CD14-positive monocyte (primary cell): Measurements from ENCODE around the gene TMEM117. TPM values are rescaled to one million over a fixed set of nuclear protein-coding genes. Genes with fewer than 3 reads are reported as not detected.

Experiments used
- DNase-seq, 3 donors: peaks; one replicate each; pipeline ENCODE4 v3.0.0-alpha.2; 2011 to 2022
- H2AFZ ChIP-seq: 2 replicates; pipeline ENCODE4 v1.6.0; 2012; ENCODE audit warnings: mild to moderate bottlenecking, low read depth, low read length, inconsistent platforms; ENCODE audit not compliant: insufficient read depth, poor library complexity, severe bottlenecking
- H3K27ac ChIP-seq, 2 donors: 1 replicate in 1 of 2; 2 replicates in 1 of 2; pipeline ENCODE4 v1.5.1; 2012 to 2013; ENCODE audit warnings: low read length in 2 of 2, control low read depth in 1 of 2, inconsistent platforms in 1 of 2, low read depth in 1 of 2, mild to moderate bottlenecking in 1 of 2
- H3K27me3 ChIP-seq, 2 donors: one replicate each; pipeline versions ENCODE4 v1.6.0 to v1.6.1; 2011 to 2013; ENCODE audit warnings: low read length in 2 of 2; ENCODE audit not compliant: control insufficient read depth in 2 of 2, insufficient read depth in 2 of 2
- H3K36me3 ChIP-seq, 2 donors: replicated peaks in 1 of 2; 1 replicate in 1 of 2; 2 replicates in 1 of 2; pipeline versions ENCODE4 v1.5.1 to v1.6.1; 2012 to 2013; ENCODE audit warnings: low read length in 2 of 2, control low read depth in 1 of 2, inconsistent platforms in 1 of 2, mild to moderate bottlenecking in 1 of 2; ENCODE audit not compliant: insufficient read depth in 2 of 2, control insufficient read depth in 1 of 2
- H3K4me1 ChIP-seq, 2 donors: 1 replicate in 1 of 2; 2 replicates in 1 of 2; pipeline versions ENCODE4 v1.5.1 to v1.6.1; 2012 to 2013; ENCODE audit warnings: low read length in 2 of 2, control low read depth in 1 of 2, inconsistent platforms in 1 of 2, mild to moderate bottlenecking in 1 of 2, moderate library complexity in 1 of 2; ENCODE audit not compliant: insufficient read depth in 2 of 2, control insufficient read depth in 1 of 2
- H3K4me2 ChIP-seq: replicated peaks from 2 replicates; pipeline ENCODE3; 2012; ENCODE audit warnings: low read length, moderate library complexity, mild to moderate bottlenecking; ENCODE audit not compliant: poor library complexity, severe bottlenecking; ENCODE audit errors: extremely low read depth
- H3K4me3 ChIP-seq, 3 experiments: fragments of 200-600 bp in 1 of 3; sonication (generic) in 1 of 3; replicated peaks in 1 of 3; 1 replicate in 2 of 3; 2 replicates in 1 of 3; pipeline ENCODE4 v1.5.1; 2011 to 2013; ENCODE audit warnings: low read length in 3 of 3, mild to moderate bottlenecking in 3 of 3, control low read depth in 2 of 3, low read depth in 2 of 3, inconsistent platforms in 1 of 3, moderate library complexity in 1 of 3
- H3K79me2 ChIP-seq: 2 replicates; pipeline ENCODE4 v1.6.0; 2012; ENCODE audit warnings: mild to moderate bottlenecking, control low read depth, inconsistent platforms, low read length, moderate library complexity; ENCODE audit not compliant: insufficient read depth
- H3K9ac ChIP-seq: 2 replicates; pipeline ENCODE4 v1.6.0; 2017; ENCODE audit warnings: low read length, mild to moderate bottlenecking; ENCODE audit not compliant: insufficient read depth, poor library complexity, severe bottlenecking
- H3K9me3 ChIP-seq, 2 donors: replicated peaks in 1 of 2; 1 replicate in 1 of 2; 2 replicates in 1 of 2; pipeline versions ENCODE4 v1.5.1 to v1.6.1; 2012 to 2013; ENCODE audit warnings: low read length in 2 of 2, control low read depth in 1 of 2; ENCODE audit not compliant: control insufficient read depth in 1 of 2, insufficient read depth in 1 of 2
- H4K20me1 ChIP-seq: 2 replicates; pipeline ENCODE4 v1.6.0; 2012; ENCODE audit warnings: mild to moderate bottlenecking, low read length, control low read depth, moderate library complexity; ENCODE audit not compliant: insufficient read depth
- H3K27ac Mint-ChIP-seq, 7 donors: one replicate each; pipeline ENCODE4 v1.8.0; 2020; ENCODE audit warnings: mild to moderate bottlenecking in 7 of 7, mixed read lengths in 7 of 7, moderate library complexity in 6 of 7, inconsistent platforms in 2 of 7
- H3K27me3 Mint-ChIP-seq, 3 donors: one replicate each; pipeline ENCODE4 v1.8.0; 2021 to 2022; ENCODE audit warnings: low read depth in 3 of 3, mild to moderate bottlenecking in 3 of 3, mixed read lengths in 3 of 3, moderate library complexity in 3 of 3, inconsistent platforms in 1 of 3
- H3K36me3 Mint-ChIP-seq, 2 donors: one replicate each; pipeline ENCODE4 v1.8.0; 2020; ENCODE audit warnings: mixed read lengths in 2 of 2, inconsistent platforms in 1 of 2, mild to moderate bottlenecking in 1 of 2
- H3K4me1 Mint-ChIP-seq: one replicate; pipeline ENCODE4 v1.8.0; 2020; ENCODE audit warnings: mild to moderate bottlenecking, mixed read lengths
- H3K4me3 Mint-ChIP-seq, 2 donors: one replicate each; pipeline ENCODE4 v1.8.0; 2020; ENCODE audit warnings: mild to moderate bottlenecking in 2 of 2, mixed read lengths in 2 of 2, moderate library complexity in 1 of 2
- H3K9me3 Mint-ChIP-seq, 7 donors: one replicate each; pipeline ENCODE4 v1.8.0; 2020 to 2022; ENCODE audit warnings: mixed read lengths in 7 of 7, mild to moderate bottlenecking in 6 of 7, moderate library complexity in 6 of 7, inconsistent platforms in 2 of 7
- CTCF ChIP-seq: fragments of 200-600 bp; IDR thresholded peaks from one replicate; pipeline ENCODE4 v1.8.0; 2022; ENCODE audit warnings: antibody characterized with exemption, mild to moderate bottlenecking
- WGBS: methylation state at CpG from one replicate; pipeline ENCODE4 v1.1.5; 2013; ENCODE audit warnings: missing lambda C conversion rate; ENCODE audit not compliant: insufficient coverage; 5-methylcytosine and 5-hydroxymethylcytosine counted together
- intact Hi-C, 2 donors: fragments of 100-400 bp; cut with micrococcal nuclease; formaldehyde crosslinking; loops; one replicate each; pipeline versions ENCODE4 v1.15.0 to v1.15.1; 2023
- polyA plus RNA-seq, 3 donors: library from polyadenylated mRNA; depleted of rRNA in 1 of 3; unstranded in 2 of 3; stranded (reverse) in 1 of 3; fragments of 300-500 nt in 2 of 3; fragments of >200 nt in 1 of 3; fragmentation: Illumina TruSeq in 2 of 3; gene quantifications; 1 replicate in 2 of 3; 2 replicates in 1 of 3; pipeline ENCODE4 v1.2.3, GENCODE V29; 2012 to 2021

The TMEM117 gene
- polyA plus RNA-seq, 3 donors = 0.11 to 0.42 TPM; not detected in 1

DNA sequence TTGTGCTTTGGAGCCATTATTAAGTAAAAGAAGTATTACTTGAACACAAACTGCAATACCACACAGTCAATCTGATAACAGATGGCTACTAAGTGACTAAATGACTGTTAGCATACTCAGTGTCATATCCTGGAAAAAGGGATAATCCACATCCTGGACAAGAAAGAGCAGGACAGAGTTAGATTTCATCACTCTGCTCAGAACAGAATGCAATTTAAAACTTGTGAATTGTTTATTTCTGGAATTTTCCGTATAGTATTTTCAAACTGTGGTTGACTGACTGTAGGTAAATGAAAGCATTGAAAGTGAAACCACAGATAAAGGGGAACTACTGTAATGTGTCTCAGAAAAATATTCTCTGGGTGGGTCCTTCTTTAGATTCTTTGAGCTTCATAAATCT lies 458.8 kb downstream of the TMEM117 start:
- no peak overlapping the region for H3K9ac ChIP-seq
- H2AFZ ChIP-seq = no peak overlapping the region
- no peak overlapping the region for H3K27ac ChIP-seq
- H3K36me3 Mint-ChIP-seq = no peaks in the 10 kb centered on the region
- H3K4me2 ChIP-seq = no peak overlapping the region
- H4K20me1 ChIP-seq = no peaks in the 10 kb centered on the region
- no peaks in the 10 kb centered on the region for H3K27me3 ChIP-seq
- H3K4me1 Mint-ChIP-seq = no peaks in the 10 kb centered on the region
- H3K36me3 ChIP-seq = no peaks in the 10 kb centered on the region
- no peak for DNase-seq
- TF ChIP-seq CTCF = no peak
- no peaks in the 10 kb centered on the region for H3K79me2 ChIP-seq
- no peaks in the 10 kb centered on the region for H3K4me1 ChIP-seq
- no peak overlapping the region for H3K27ac Mint-ChIP-seq
- WGBS = 86% methylated on average over 1 of the region's 1 CpG
- H3K27me3 Mint-ChIP-seq = no peaks in the 10 kb centered on the region
- intact Hi-C loops = no loop called here
- no peak overlapping the region for H3K4me3 Mint-ChIP-seq
- H3K4me3 ChIP-seq = no peak overlapping the region
- H3K9me3 Mint-ChIP-seq = peaks cover 3 to 22% (median 11%) of the 10 kb centered on the region in 7 donors
- H3K9me3 ChIP-seq = peaks cover 6 to 15% of the 10 kb centered on the region in 2 donors

GRCh38 chr12:44295958-44296623 lies 460.2 kb downstream of the TMEM117 start:
- no peak overlapping the region for H2AFZ ChIP-seq
- no peaks in the 10 kb centered on the region for H3K36me3 ChIP-seq
- no peaks in the 10 kb centered on the region for H4K20me1 ChIP-seq
- intact Hi-C loops = no loop called here
- H3K4me3 Mint-ChIP-seq = no peak overlapping the region
- no peak overlapping the region for H3K27ac ChIP-seq
- 84% methylated on average over 4 of the region's 4 CpGs for WGBS
- H3K79me2 ChIP-seq = no peaks in the 10 kb centered on the region
- H3K9ac ChIP-seq = no peak overlapping the region
- no peaks in the 10 kb centered on the region for H3K27me3 Mint-ChIP-seq
- no peak overlapping the region for H3K27ac Mint-ChIP-seq
- DNase-seq = no peak
- H3K4me1 ChIP-seq = no peaks in the 10 kb centered on the region
- TF ChIP-seq CTCF = no peak
- H3K4me3 ChIP-seq = no peak overlapping the region
- H3K36me3 Mint-ChIP-seq = no peaks in the 10 kb centered on the region
- H3K4me1 Mint-ChIP-seq = no peaks in the 10 kb centered on the region
- no peaks in the 10 kb centered on the region for H3K27me3 ChIP-seq
- H3K9me3 Mint-ChIP-seq = peaks cover 3 to 20% (median 10%) of the 10 kb centered on the region in 7 donors
- H3K9me3 ChIP-seq = peaks cover 6 to 15% of the 10 kb centered on the region in 2 donors
- H3K4me2 ChIP-seq = no peak overlapping the region
